GM19372 (cell line): ENCODE results near the gene KAT6B.
A peak's percentile ranks its signal among the peaks of the same experiment; 100 is the strongest.
"Not testable (repeated sequence)": the region's sequence is repeated elsewhere in the genome, so short reads cannot be mapped to it uniquely, and the experiment has no call there.

ENCODE experiments used
- ATAC-seq: cut with Tn5 transposase; IDR thresholded peaks from one replicate; pipeline ENCODE4 v1.9.1; 2021; ENCODE audit warnings: mild to moderate bottlenecking, low read depth, moderate library complexity; ENCODE audit not compliant: unreplicated experiment

Gene KAT6B

DNA sequence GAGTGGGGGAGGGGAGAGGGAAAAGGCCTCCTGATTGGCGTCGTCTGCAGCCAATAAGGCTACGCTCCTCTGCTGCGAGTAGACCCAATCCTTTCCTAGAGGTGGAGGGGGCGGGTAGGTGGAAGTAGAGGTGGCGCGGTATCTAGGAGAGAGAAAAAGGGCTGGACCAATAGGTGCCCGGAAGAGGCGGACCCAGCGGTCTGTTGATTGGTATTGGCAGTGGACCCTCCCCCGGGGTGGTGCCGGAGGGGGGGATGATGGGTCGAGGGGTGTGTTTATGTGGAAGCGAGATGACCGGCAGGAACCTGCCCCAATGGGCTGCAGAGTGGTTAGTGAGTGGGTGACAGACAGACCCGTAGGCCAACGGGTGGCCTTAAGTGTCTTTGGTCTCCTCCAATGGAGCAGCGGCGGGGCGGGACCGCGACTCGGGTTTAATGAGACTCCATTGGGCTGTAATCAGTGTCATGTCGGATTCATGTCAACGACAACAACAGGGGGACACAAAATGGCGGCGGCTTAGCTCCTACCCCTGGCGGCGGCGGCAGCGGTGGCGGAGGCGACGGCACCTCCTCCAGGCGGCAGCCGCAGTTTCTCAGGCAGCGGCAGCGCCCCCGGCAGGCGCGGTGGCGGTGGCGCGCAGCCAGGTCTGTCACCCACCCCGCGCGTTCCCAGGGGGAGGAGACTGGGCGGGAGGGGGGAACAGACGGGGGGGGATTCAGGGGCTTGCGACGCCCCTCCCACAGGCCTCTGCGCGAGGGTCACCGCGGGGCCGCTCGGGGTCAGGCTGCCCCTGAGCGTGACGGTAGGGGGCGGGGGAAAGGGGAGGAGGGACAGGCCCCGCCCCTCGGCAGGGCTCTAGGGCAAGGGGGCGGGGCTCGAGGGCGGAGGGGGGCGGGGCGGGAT is at the start of gene KAT6B:
KAT6B (plus strand) TSS at position 459 of the 903 bp plus-strand sequence. CDS start 16,258 bp downstream, outside the sequence.
- peak; percentile 81 for ATAC-seq

GRCh38 chr10:74778436-74779094 is 47.8 kb upstream of the KAT6B start:
- no peak for ATAC-seq

DNA sequence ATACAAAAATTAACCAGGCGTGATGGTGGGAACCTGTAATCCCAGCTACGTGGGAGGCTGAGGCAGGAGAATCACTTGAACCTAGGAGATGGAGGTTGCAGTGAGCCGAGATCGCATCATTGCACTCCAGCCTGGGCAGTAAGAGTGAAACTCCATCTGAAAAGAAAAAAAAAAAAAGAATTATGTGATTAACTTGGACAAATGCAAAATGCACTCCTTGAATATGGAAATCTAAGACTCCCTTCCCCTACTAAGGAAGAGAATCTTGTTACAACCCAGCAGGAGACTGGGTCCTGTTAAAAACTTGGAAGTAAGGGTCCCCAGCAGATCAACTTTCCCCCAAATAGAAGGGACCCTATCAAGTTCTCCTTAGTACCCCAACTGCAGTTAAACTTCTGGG is 44.5 kb upstream of the KAT6B start:
- not testable (repeated sequence) for ATAC-seq

- ATAC-seq = no peak
These were observed 41.9 kb upstream of the KAT6B start for GRCh38 chr10:74784462-74784861.

- no peak for ATAC-seq
These were observed 40.3 kb upstream of the KAT6B start for GRCh38 chr10:74786126-74786525.

GRCh38 chr10:74787457-74787856 is 38.9 kb upstream of the KAT6B start:
- ATAC-seq = no peak

GRCh38 chr10:74791979-74792378 is 34.4 kb upstream of the KAT6B start:
- ATAC-seq = not testable (repeated sequence)

GRCh38 chr10:74792726-74793125 is 33.7 kb upstream of the KAT6B start:
- ATAC-seq = no peak

GRCh38 chr10:74793240-74793639 is 33.2 kb upstream of the KAT6B start:
- not testable (repeated sequence) for ATAC-seq

- no peak for ATAC-seq
These were observed 31.9 kb upstream of the KAT6B start for GRCh38 chr10:74794531-74794930.

- ATAC-seq = no peak
These were observed 28.9 kb upstream of the KAT6B start for GRCh38 chr10:74797550-74797949.

DNA sequence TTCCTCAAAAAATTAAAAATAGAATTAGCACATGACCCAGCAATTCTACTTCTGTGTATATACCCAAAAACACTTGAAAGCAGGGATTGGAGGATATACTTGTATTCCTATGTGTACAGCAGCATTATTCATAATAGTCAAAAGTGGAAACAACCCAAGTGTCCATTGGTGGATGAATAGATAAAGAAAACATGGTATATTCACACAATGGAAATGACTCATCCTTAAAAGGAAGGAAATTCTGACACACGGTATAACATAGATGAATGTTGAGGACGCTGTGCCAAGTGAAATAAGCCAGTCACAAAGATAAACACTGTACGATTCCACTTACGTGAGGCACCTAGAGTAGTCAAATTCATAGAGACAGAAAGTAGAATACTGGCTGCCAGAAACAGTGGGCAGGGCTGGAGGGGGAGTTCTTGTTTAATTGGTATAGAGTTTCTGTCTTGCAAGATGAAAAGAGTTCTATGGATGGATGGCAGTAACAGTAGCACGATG is 26.6 kb upstream of the KAT6B start:
- no peak for ATAC-seq

GRCh38 chr10:74801447-74801846 is 25.0 kb upstream of the KAT6B start:
- ATAC-seq = no peak

DNA sequence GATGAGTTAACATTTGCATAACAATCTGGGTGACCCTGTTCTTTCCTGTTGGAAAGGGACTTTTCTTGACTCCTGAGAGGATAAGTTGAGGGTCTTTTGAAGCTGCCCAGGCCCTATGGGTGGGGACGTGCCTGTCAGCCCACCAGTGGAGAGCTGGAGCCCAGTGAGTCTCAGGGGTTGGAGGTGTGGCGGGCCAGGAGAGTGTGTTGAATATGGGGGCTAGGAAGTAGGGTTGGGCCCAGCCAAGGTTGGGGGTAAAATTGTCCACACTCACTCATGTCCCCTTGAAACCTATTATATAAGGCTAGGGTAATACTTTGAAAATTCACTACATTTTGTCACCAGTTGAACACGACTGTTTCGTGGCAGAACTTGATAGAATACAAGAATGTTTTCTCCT is 17.9 kb upstream of the KAT6B start:
- no peak for ATAC-seq

GRCh38 chr10:74810087-74810486 is 16.3 kb upstream of the KAT6B start:
- no peak for ATAC-seq

GRCh38 chr10:74813381-74814259 is 12.8 kb upstream of the KAT6B start:
- ATAC-seq = no peak

GRCh38 chr10:74814797-74815196 is 11.6 kb upstream of the KAT6B start:
- ATAC-seq = no peak

DNA sequence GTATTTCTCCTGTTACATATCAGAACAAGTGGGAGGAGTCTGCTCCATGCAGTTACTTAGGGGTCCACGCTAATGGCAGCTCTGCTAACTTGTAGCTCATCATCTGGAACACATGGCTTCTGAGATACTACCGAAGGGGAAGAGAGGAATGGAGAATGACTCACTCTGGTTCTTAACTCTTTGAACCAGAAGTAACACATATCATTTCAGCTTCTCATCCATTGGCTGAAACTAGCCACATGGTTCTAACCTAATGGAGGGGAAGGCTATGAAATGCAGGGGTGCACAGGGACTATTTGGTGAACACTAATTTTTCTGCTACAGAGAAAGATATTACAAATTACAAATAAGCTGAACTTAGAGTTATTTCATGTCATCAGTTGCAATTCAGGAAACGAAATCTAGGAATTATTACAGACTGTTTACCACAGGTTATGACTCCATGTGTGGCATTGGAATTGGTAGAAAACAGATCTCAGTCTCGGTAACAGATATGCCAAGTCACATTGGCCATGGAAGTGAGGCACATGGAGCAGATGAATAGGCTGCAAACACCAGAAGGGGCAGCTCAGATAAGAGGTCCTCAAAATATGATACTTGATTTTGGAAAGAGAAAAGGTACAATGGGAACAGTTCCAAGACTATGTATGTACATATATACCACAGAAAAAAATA is 9.4 kb upstream of the KAT6B start:
- no peak for ATAC-seq

- no peak for ATAC-seq
These were observed 4.9 kb upstream of the KAT6B start for GRCh38 chr10:74821501-74821900.

DNA sequence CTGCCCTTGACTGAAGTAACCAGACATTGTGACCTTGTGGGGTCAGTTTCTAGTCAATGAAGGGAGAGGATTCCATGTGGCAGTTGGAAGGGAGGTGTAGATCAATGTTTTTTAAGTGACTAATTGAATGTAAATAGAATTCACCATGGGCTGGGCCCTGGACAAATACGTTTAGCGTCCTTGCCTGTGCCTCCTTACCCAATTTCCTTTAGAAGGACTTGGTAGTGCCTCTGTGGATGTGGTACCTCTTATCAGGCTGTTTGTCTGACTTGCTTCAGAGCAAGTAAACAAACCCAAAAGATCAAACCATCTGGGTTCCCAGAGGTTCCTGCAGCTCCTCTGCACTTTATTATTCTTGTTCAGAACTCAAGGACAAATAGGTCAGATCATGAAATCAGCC is 4.3 kb upstream of the KAT6B start:
- ATAC-seq = no peak
